Epithelial cell of proximal tubule (primary cell): ENCODE measurements around the gene GJA9. TPM values are rescaled to one million over a fixed set of nuclear protein-coding genes. Genes with fewer than 3 reads are reported as not detected.
A peak's percentile ranks its signal among the peaks of the same experiment; 100 is the strongest.

ENCODE experiments used
- DNase-seq: peaks from one replicate; pipeline ENCODE4 v3.0.0-alpha.2; 2011; ENCODE audit warnings: low read depth
- H3K4me3 ChIP-seq: 2 replicates; pipeline ENCODE4 v1.5.1; 2011; ENCODE audit warnings: low read depth, mild to moderate bottlenecking, low read length
- total RNA-seq: library from RNA; depleted of rRNA; stranded (reverse); fragments of >200 nt; gene quantifications from 2 replicates; pipeline ENCODE4 v1.2.3, GENCODE V29; 2015
- TF ChIP-seq, protein P1 (sequence below): conservative IDR thresholded peaks from 2 replicates; pipeline ENCODE4 v1.5.1; 2012; ENCODE audit warnings: low read depth, mild to moderate bottlenecking, low read length

The GJA9 gene
- total RNA-seq, 1 donor from 2014 or later = not detected

DNA sequence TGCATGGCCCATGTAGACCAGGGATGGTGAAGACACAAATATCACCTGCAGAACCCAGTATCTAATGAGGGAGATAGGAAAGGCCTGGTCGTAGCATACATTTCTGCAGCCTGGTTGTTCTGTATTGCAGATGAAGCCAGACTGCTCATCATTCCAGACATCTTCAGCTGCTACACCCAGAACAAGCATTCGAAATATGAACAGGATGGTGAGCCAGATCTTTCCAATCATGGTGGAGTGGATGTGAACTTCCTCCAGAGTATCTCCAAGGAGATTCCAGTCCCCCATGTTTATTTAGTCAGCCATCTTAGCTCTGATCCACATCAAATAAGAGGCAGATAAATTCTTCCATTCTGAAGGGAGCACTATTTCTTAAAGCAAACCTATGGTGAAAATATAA is 5.6 kb downstream of the GJA9 start:
- no peak overlapping the region for H3K4me3 ChIP-seq
- no peak for DNase-seq
- TF ChIP-seq, protein P1, sequence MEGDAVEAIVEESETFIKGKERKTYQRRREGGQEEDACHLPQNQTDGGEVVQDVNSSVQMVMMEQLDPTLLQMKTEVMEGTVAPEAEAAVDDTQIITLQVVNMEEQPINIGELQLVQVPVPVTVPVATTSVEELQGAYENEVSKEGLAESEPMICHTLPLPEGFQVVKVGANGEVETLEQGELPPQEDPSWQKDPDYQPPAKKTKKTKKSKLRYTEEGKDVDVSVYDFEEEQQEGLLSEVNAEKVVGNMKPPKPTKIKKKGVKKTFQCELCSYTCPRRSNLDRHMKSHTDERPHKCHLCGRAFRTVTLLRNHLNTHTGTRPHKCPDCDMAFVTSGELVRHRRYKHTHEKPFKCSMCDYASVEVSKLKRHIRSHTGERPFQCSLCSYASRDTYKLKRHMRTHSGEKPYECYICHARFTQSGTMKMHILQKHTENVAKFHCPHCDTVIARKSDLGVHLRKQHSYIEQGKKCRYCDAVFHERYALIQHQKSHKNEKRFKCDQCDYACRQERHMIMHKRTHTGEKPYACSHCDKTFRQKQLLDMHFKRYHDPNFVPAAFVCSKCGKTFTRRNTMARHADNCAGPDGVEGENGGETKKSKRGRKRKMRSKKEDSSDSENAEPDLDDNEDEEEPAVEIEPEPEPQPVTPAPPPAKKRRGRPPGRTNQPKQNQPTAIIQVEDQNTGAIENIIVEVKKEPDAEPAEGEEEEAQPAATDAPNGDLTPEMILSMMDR = no peak

- no peak for DNase-seq
- TF ChIP-seq, protein P1 = no peak
- H3K4me3 ChIP-seq = peak within 1 kb of the TSS; percentile 90
These were observed 8.1 kb downstream of the GJA9 start, which contains the start of gene MYCBP for GRCh38 chr1:38873027-38873969. TSS of gene MYCBP (minus strand) at chr1:38873348. CDS start at chr1:38873305, 43 bp downstream.

- TF ChIP-seq, protein P1 = no peak
- peak overlapping the region; percentile 90 for H3K4me3 ChIP-seq
- DNase-seq = no peak
These were observed 8.9 kb downstream of the GJA9 start for GRCh38 chr1:38872401-38873026.

DNA sequence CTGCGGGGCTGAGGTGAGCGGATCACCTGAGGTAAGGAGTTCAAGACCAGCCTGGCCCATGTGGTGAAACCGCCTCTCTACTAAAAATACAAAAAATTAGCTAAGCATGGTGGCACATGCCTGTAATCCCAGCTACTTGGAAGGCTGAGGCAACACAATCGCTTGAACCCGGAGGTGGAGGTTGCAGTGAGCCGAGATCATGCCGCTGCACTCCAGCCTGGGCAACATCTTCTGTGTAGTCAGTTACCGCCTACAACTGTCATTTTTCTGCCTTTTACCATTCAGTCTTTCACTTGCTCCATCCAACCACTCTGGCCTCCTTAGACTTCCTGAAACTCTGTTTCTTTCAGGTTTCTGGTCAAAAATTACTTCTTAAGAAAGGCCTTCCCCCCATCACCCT is 10.4 kb downstream of the GJA9 start:
- no peak overlapping the region for H3K4me3 ChIP-seq
- no peak for DNase-seq
- TF ChIP-seq, protein P1 = no peak

- TF ChIP-seq, protein P1 = no peak
- H3K4me3 ChIP-seq = no peak overlapping the region
- DNase-seq = no peak
These were observed 14.2 kb downstream of the GJA9 start for GRCh38 chr1:38867208-38867607.

DNA sequence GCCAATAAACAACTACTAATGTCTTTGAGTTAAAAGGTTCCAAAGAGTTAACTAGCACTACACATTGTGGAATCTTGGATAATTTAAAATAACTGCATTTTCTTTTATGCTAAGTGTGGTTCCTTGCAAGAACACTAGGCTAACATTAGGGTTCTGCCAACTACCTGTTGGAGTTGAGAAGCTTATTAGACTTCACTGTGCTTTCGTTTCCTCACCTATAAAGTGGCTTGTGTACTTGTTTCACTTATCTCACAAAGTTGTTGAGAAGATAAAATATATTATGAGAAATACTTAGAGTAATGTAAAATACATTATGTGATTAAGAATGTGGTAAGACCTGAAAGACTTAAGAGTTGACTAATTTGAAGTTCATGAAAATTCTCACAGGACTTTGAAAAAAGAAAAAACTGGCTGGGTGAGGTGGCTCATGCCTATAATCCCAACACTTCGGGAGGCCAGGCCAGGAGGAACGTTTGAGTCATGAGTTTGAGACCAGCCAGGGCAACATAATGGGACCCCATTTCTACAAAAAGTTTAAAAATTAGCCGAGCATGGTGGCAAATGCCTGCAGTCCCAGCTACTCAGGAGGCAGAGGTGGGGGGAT is 16.2 kb downstream of the GJA9 start:
- TF ChIP-seq, protein P1 = no peak
- H3K4me3 ChIP-seq = no peak overlapping the region
- DNase-seq = no peak
